Measurements from ENCODE around the gene SLC6A19. TPM values are rescaled to one million over a fixed set of nuclear protein-coding genes. Genes with fewer than 3 reads are reported as not detected.

SLC6A19 gene
- total and polyA plus RNA-seq, 2 donors (not counting 1 experiment from before 2014, with no cell fraction given): not detected

- Mint-ChIP-seq H3K27me3 (peaks cover 7% of the 10 kb centered on the region), H3K4me3 (no peak overlapping the region), H3K9me3 (ENCODE audit: insufficient read depth) (no peaks in the 10 kb centered on the region), H3K27ac (no peak overlapping the region), H3K4me1 (no peaks in the 10 kb centered on the region)
- ATAC-seq (ENCODE audit: low read depth) (no peak), DNase-seq (no peak)
- no peak for TF ChIP-seq CTCF (IDR thresholded peaks at IDR 0.05)
- no peak for TF ChIP-seq EZH2 (IDR thresholded peaks at IDR 0.05; ENCODE audit: borderline replicate concordance, insufficient read depth, low read depth, low read length, poor library complexity, severe bottlenecking)
- Histone ChIP-seq H3K27ac (ENCODE audit: low read length in 2 of 2) (no peak overlapping the region), H3K9me3 (ENCODE audit: control extremely low read depth in 1 of 3, control insufficient read depth in 2 of 3, insufficient read depth in 1 of 3, low read length in 2 of 3) (no peaks in the 10 kb centered on the region), H3K36me3 (replicated peaks in 1 of 2; ENCODE audit: control extremely low read depth in 1 of 2, control insufficient read depth in 1 of 2, extremely low read depth in 1 of 2, insufficient read depth in 2 of 2, low read length in 1 of 2) (no peaks in the 10 kb centered on the region), H2AFZ (ENCODE audit: insufficient read depth, low read depth, low read length, poor library complexity, severe bottlenecking) (no peak overlapping the region), H3K79me2 (ENCODE audit: control insufficient read depth, insufficient read depth, low read length) (no peaks in the 10 kb centered on the region), H3K4me3 (ENCODE audit: control extremely low read depth in 1 of 5, extremely low read depth in 1 of 5, insufficient read depth in 1 of 5, low read depth in 2 of 5, low read length in 4 of 5) (no peak overlapping the region), H3K4me1 (ENCODE audit: control insufficient read depth in 2 of 2, insufficient read depth in 2 of 2, low read length in 2 of 2) (no peaks in the 10 kb centered on the region), H4K20me1 (ENCODE audit: control insufficient read depth, insufficient read depth, low read length, poor library complexity, severe bottlenecking) (no peaks in the 10 kb centered on the region), H3K4me2 (replicated peaks; ENCODE audit: low read depth, low read length, poor library complexity, severe bottlenecking) (no peak overlapping the region), H3K9ac (ENCODE audit: low read length) (no peak overlapping the region), H3K27me3 (replicated peaks in 1 of 4; ENCODE audit: control extremely low read depth in 1 of 4, control insufficient read depth in 3 of 4, insufficient read depth in 4 of 4, low read length in 3 of 4) (peaks cover 0 to 4% (median 2%) of the 10 kb centered on the region in 4 experiments)
- ChIA-PET POLR2A (no interaction called here), CTCF (no interaction called here)
- intact Hi-C loops (cut with micrococcal nuclease): no loop called here
Observed at GRCh38 chr5:1199340-1199648, 2.1 kb upstream of the SLC6A19 start.

GRCh38 chr5:1199649-1200494, 1.5 kb upstream of the SLC6A19 start:
- no peaks in the 10 kb centered on the region for H3K9me3 Mint-ChIP-seq (ENCODE audit: insufficient read depth)
- ATAC-seq (ENCODE audit: low read depth) (no peak), DNase-seq (no peak)
- Histone ChIP-seq H3K27ac (ENCODE audit: low read length in 2 of 2) (no peak overlapping the region), H3K9me3 (ENCODE audit: control extremely low read depth in 1 of 3, control insufficient read depth in 2 of 3, insufficient read depth in 1 of 3, low read length in 2 of 3) (no peaks in the 10 kb centered on the region), H3K4me2 (replicated peaks; ENCODE audit: low read depth, low read length, poor library complexity, severe bottlenecking) (no peak overlapping the region), H3K27me3 (replicated peaks in 1 of 4; ENCODE audit: control extremely low read depth in 1 of 4, control insufficient read depth in 3 of 4, insufficient read depth in 4 of 4, low read length in 3 of 4) (peaks cover 0 to 4% (median 2%) of the 10 kb centered on the region in 4 experiments), H3K4me3 (ENCODE audit: control extremely low read depth in 1 of 5, extremely low read depth in 1 of 5, insufficient read depth in 1 of 5, low read depth in 2 of 5, low read length in 4 of 5) (no peak overlapping the region), H3K4me1 (ENCODE audit: control insufficient read depth in 2 of 2, insufficient read depth in 2 of 2, low read length in 2 of 2) (no peaks in the 10 kb centered on the region), H3K36me3 (replicated peaks in 1 of 2; ENCODE audit: control extremely low read depth in 1 of 2, control insufficient read depth in 1 of 2, extremely low read depth in 1 of 2, insufficient read depth in 2 of 2, low read length in 1 of 2) (no peaks in the 10 kb centered on the region), H3K79me2 (ENCODE audit: control insufficient read depth, insufficient read depth, low read length) (no peaks in the 10 kb centered on the region), H4K20me1 (ENCODE audit: control insufficient read depth, insufficient read depth, low read length, poor library complexity, severe bottlenecking) (no peaks in the 10 kb centered on the region), H3K9ac (ENCODE audit: low read length) (no peak overlapping the region), H2AFZ (ENCODE audit: insufficient read depth, low read depth, low read length, poor library complexity, severe bottlenecking) (no peak overlapping the region)
- no peak overlapping the region for H3K27ac Mint-ChIP-seq
- no peaks in the 10 kb centered on the region for H3K4me1 Mint-ChIP-seq
- peaks cover 8% of the 10 kb centered on the region for H3K27me3 Mint-ChIP-seq
- 86% methylated on average over 21 of the region's 26 CpGs for WGBS (ENCODE audit: insufficient coverage)
- CTCF ChIA-PET: no interaction called here
- intact Hi-C loops (cut with micrococcal nuclease): no loop called here
- no peak overlapping the region for H3K4me3 Mint-ChIP-seq
- TF ChIP-seq CTCF (IDR thresholded peaks at IDR 0.05) (no peak), EZH2 (IDR thresholded peaks at IDR 0.05; ENCODE audit: borderline replicate concordance, insufficient read depth, low read depth, low read length, poor library complexity, severe bottlenecking) (no peak)
- POLR2A ChIA-PET: no interaction called here

All from B cell (primary cell).